Left colon (tissue), 2 donors: ENCODE measurements around the gene PBX4. TPM values are rescaled to one million over a fixed set of nuclear protein-coding genes. Genes with fewer than 3 reads are reported as not detected.
A peak's percentile ranks its signal among the peaks of the same experiment; 100 is the strongest.

Experiments
- ATAC-seq: fragments of 200-7000 bp; cut with Tn5 transposase; one replicate; pipeline ENCODE4 v1.9.1; 2020; ENCODE audit warnings: mild to moderate bottlenecking, moderate library complexity
- DNase-seq, 2 donors: peaks; one replicate each; pipeline ENCODE4 v3.0.0-alpha.2; 2020
- intact Hi-C, 2 donors: fragments of 100-400 bp; cut with DNase I in 1 of 2; cut with micrococcal nuclease in 1 of 2; formaldehyde crosslinking; loops; one replicate each; pipeline versions ENCODE4 v1.11.2 to v1.14.0; 2022; cut with DNase I, micrococcal nuclease
- total RNA-seq, 2 donors: library from RNA; stranded (reverse); fragmentation: NEBNext Ultra II Directional; extraction: Animal tissue kit (Norgen Biotek cat#: 25700); gene quantifications; one replicate each; pipeline ENCODE4 v1.2.1, GENCODE V29; 2021
- donor health status: DM: no; HTN: no; CAD: no.
- donor health status: DM: yes; HTN: yes; CAD: no.

The PBX4 gene
- total RNA-seq, 2 donors from 2014 or later, result 2.5 to 2.9 TPM

DNA sequence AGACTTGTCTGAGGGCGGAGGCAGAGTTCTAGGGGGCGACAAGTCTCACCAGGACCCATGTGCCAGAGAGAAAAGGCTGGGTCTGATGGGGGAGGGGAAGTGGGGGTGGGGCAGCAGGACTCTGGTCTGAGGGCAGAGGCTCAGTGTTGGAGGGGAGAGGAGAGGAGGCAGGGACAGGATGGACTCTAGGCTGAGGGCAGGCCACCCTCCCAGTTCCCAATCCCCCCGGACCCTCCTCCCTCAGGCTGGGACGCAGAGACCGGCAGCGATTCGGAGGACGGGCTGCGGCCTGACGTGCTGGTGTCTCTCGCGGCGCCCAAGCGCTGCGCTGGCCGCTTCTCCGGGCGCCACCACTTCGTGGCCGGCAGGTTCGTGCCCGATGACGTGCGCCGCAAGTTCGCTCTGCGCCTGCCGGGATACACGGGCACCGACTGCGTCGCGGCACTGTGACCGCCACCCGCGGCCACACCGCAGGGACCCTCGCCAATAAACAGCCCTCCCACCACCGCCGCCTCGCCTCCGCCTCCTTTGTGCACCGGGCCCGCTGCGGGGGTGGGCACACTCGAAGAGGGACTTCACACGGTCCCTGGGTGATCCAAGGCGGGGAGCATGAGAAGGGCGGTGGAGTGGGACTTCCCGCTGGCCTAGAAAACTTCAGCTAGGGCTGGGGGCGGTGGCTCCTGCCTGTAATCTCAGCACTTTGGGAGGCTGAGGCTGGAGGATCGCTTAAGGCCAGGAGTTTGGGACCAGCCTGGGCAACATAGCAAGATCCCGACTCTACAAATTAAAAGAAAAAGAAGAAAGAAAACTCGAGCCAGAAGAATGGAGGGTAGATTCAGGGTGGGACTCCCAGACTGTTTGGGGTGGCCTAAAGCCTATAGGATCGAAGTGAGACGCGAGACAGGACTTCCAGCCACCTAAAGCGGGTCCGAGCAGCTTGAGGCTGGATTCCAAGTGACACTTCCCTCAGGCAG is 81.1 kb downstream of the PBX4 start:
- peak; percentile 34 for ATAC-seq
- intact Hi-C loops, result loop anchor here (5.0 to 10.0 kb wide), 2 partner anchors 105 to 417 kb away; partner anchors contain the start of gene GMIP (in 1 of the 2)
- no peak for DNase-seq

DNA sequence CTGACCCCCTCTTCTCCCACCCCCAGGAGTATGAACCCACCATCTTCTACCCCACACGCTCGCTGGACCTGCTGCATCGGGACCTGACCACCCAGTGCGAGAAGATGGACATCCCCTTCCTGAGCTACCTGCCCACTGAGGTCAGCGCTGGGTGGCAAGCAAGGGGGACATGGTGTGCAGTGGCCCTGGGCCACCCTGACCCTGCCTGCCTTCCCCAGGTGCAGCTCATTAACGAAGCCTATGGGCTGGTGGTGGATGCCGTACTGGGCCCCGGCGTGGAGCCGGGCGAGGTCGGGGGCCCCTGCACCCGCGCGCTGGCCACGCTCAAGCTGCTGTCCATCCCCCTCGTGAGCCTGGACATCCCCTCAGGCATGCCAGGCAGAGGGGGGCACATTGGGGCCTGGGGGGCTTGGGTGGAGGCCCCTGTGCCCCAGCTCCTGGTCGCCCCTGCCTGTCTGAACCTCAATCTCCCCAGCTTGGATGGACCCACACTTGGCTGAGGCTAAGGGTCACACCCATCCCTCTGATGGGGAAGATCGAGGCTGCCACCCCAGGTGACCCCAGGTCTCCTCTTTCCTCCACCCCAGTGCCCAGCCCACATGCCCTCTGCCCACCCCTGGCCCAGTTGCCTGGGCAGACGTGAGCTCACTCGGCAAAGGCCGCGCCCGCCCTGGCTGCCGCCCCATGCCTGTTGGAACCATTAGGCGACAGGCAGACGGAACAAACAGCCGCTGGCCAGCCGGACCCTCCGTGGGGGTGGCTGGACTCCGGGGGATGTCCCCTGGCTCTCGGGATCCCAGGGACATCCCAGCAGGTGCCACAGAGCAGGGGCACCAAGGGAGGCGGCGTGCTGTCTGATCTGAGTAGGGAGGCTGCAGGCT is 82.9 kb downstream of the PBX4 start:
- no peak for DNase-seq
- ATAC-seq, result no peak
- intact Hi-C loops, result loop anchor here (5.0 to 10.0 kb wide), 2 partner anchors 107 to 419 kb away; partner anchors contain the start of gene GMIP (in 1 of the 2)

DNA sequence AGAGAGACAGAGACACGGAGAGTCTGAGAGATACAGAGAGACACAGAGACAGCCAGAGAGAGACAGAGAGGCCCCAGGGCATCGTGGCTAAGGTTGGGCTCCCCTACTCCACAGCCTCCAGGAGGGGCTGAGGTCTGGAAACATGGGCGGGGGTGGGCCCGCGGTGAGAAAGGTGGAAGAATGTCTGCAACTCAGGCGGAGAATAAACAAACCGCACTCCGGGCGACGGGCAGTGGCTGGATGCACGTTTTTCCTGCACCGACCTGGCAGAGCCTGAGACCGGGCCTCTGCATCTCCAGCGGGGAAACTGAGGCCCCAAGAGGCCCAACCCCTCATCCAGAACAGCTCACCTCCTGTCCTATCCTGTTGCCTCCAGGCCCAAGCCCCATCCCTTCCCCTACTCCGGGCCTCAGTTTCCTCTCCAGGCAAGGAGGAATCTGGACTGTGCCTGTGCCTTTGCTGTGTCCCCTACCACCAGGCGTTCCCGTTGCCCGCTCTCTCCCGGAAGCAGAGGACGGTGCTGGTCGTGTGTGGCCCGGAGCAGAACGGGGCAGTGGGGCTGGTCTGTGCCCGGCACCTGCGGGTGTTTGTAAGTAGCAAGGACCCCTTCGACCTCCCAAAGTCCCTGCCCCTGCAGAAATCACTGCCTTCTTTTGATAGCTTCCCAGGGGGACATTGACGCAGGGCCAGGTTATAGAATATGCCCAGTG is 83.8 kb downstream of the PBX4 start:
- DNase-seq (no peak), ATAC-seq (no peak)
- intact Hi-C loops, result loop anchor here (5.0 to 10.0 kb wide), 2 partner anchors 108 to 420 kb away; partner anchors contain the start of gene GMIP (in 1 of the 2)

DNA sequence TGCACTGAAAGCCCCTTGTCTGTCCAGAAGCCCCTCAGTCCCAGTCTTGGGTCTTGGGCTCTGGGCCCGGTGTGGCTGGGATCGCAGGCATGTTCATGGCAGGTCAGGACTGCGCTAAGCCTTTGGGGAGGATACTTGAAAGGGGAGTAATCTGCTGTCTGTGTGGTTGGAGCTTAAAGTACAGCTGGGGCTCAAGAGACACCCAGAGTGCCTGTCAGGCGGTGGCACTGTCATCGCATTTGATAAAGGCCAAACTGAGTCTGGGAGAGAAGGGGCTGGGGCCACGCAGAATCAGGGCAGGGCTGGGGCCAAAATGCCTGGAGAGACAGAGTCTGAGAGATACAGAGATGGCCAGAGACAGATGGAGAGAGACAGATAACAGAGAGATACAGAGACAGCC is 84.6 kb downstream of the PBX4 start:
- intact Hi-C loops, result loop anchor here in 1 of 2 donors (10.0 kb wide), 1 partner anchor 421 kb away; no protein-coding TSS in a partner anchor
- ATAC-seq (no peak), DNase-seq (no peak)

DNA sequence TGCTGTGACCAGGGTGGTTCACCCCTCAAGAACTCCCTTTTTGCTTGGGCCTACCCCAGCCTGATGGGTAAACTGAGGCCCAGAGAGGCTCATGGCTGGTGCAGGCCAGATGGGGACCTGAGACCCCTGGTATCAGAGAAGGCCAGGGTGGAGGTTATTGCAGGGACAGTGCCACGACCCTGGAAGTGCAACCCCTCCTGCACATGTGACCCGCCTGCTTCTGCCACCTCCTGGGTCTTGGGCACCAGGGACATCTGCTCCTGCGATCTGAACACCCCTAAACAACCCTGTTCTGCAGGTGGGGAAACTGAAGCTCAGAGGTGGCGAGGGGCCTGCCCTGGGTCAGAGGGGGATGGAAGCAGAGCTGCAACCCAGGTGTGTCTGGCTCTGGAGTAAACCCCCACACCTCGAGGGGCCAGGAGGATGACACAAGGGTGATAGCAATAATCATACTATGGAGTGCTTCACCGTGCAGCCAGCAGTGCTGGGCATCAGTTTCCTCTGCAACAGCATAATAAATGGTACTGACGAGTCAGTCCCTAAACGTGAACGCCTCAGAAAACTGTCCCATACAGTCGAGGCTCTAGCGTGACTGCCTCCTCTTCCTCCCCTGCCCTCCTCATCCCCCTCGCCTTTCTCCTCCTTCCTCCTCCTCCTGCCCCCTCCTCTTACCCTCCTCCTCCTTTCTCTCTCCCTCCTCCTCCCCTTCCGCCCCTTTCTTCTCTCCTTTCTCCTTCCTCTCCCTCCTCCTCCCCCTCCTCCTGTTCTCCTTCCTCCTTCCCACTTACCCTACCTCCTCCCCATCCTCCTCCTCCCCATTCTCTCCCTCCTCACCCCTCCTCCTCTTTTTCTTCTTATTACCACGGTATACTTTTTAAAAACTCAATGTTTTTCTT is 85.4 kb downstream of the PBX4 start:
- no peak for DNase-seq
- no peak for ATAC-seq
- intact Hi-C loops, result loop anchor here in 1 of 2 donors (10.0 kb wide), 1 partner anchor 422 kb away; no protein-coding TSS in a partner anchor

DNA sequence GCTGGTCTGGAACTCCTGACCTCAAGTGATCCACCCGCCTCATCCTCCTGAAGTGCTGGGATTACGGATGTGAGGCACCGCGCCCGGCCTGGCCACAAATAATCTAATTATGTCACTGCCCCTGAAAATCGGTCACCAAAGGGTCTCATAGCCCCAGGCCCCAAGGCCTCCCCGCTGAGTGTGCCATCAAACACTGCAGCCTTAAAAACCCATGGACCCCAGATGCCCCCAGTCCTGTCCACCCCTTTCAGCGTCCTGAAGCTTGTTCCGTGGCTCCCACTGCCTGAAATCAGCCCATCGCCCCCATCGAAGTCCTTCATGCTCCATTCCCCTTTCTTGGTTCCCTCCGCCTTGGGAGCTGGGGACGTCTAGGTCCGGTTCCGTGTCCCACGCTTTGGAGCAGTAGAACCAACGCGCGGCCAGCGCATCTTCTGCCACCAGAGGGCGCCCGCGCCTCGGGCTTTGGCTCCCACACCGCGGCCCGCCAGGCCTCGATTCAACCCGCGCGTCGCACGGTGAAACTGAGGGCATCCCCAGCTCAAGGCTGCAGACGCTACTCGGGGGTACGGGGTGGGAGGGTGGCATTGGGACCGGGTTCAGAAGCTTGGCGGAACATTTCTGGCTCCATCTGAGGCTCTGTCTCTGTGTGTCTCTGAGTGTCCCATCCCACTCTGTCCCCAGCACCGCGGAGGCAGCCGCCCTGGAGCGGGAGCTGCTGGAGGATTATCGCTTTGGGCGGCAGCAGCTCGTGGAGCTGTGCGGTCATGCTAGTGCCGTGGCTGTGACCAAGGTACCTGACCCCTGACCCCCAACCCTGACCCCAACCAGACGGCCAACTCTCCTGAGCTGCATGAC is 86.3 kb downstream of the PBX4 start:
- peak; percentile 72 for ATAC-seq
- intact Hi-C loops, result loop anchor here in 1 of 2 donors (10.0 kb wide), 1 partner anchor 423 kb away; no protein-coding TSS in a partner anchor
- peak; percentile 51 to 91 for DNase-seq

DNA sequence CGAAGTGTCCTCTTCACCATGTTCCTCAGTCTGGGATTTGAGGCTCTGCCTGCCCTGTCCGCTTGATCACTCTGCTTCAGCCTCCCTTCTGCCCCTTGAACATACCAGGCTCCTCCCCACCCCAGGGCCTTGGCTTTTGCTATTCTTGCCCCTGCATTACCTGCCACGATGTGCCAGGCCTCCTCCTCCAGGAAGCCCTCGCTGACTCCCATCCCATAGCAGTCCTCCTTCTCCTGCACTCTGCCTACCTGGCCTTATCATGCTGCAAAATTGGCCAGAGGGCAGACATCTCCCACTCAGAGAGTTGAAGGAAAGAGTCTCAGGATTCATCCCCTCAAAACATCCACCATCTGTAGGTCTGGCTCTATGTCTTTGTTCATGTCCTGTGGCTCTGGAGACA is 87.6 kb downstream of the PBX4 start:
- intact Hi-C loops, result loop anchor here in 1 of 2 donors (10.0 kb wide), 1 partner anchor 424 kb away; no protein-coding TSS in a partner anchor
- DNase-seq, result no peak
- ATAC-seq, result no peak

DNA sequence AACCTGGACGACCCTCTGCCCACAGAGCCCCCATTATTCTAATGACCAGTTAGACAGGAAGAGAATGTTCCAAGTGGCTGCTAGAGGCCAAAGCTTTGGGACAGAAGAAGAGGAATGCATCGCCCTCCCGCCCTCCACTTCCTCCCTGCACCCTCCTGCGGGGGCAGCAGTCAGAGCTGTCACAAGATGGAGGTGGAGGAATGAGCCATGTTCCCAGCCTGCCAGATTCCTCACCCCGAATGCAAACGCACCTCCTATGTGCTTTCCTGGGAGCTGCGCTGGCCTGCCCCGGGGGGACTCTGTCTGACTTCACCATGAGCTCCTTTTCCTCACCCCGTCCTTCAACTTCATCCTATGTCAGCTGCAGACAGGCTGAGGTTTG is 88.1 kb downstream of the PBX4 start:
- DNase-seq, result no peak
- intact Hi-C loops, result loop anchor here in 1 of 2 donors (10.0 kb wide), 1 partner anchor 424 kb away; no protein-coding TSS in a partner anchor
- no peak for ATAC-seq

DNA sequence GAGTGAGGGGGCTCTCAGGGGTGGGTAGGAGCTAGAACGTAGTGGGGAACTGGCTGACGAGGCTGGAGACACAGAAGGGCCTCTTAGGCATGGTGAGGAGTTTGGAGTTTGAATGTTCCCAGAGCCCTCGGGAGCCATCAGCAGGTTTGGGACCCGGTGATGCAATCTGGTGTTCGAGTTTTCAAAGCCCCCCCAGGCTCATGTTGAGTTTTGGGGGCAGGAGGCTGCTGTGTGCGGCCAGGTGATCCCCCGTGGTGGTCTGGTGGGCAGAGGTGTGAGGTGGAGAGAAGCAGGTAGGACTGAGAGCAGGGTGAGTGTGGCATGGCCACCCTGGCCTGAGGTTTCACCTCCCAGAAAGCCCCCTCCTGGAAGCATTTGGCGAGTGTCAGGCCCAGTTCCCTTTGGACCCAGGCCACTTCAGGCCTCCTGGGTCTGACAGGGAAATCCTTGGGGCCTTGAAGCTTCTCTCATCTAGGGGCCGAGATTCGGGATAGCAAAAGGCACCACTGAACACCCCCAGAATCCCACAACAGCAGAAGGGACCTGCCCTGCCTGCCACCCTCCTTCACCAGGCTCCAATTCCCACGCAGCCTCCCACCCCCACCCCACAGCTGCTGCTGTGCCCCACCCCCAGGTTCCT is 88.6 kb downstream of the PBX4 start:
- DNase-seq (no peak), ATAC-seq (no peak)
- intact Hi-C loops, result loop anchor here in 1 of 2 donors (5.0 to 10.0 kb wide), 2 partner anchors 112 to 425 kb away; partner anchors contain the start of gene GMIP

DNA sequence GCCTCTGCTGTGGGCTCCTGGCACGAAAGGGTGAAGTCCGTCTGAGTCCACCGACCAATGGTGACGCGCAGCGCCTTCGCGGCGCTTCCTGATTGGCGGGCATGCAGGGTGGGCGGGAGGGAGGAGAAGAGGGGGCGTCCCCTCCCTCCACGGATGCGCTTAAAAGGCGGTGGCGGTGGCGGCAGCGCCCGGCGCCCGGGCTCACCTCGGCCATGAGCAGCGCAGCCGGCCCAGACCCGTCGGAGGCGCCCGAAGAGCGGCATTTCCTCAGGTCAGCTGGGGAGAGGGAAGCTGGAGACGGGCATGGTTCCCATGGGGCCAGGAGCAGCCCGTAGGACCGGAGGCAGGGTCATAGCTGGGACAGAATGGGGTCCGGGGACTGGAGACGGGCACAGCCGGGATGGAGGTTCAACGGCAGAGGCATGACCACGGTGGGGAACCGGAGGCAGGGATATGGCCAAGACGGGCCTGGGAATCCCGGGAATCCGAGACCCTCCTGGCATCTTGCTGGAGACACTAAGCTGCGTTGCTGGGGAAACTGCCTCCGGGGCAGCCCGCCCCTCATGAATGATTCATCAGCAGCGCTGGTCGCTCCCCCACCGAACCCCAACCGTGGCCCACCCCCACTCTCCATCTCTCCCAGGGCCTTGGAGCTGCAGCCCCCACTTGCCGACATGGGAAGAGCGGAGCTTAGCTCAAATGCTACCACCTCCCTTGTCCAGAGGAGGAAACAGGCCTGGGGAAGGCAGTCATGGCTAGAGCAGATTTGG is 89.6 kb downstream of the PBX4 start, which contains the start of gene YJEFN3:
YJEFN3 (plus strand) TSS at position 191 of the 770 bp plus-strand sequence; CDS start at position 213, 22 bp downstream.
- intact Hi-C loops, result loop anchor here in 1 of 2 donors (5.0 kb wide), 1 partner anchor 113 kb away; the partner anchor contains the start of gene GMIP
- DNase-seq (no peak), ATAC-seq (no peak)

DNA sequence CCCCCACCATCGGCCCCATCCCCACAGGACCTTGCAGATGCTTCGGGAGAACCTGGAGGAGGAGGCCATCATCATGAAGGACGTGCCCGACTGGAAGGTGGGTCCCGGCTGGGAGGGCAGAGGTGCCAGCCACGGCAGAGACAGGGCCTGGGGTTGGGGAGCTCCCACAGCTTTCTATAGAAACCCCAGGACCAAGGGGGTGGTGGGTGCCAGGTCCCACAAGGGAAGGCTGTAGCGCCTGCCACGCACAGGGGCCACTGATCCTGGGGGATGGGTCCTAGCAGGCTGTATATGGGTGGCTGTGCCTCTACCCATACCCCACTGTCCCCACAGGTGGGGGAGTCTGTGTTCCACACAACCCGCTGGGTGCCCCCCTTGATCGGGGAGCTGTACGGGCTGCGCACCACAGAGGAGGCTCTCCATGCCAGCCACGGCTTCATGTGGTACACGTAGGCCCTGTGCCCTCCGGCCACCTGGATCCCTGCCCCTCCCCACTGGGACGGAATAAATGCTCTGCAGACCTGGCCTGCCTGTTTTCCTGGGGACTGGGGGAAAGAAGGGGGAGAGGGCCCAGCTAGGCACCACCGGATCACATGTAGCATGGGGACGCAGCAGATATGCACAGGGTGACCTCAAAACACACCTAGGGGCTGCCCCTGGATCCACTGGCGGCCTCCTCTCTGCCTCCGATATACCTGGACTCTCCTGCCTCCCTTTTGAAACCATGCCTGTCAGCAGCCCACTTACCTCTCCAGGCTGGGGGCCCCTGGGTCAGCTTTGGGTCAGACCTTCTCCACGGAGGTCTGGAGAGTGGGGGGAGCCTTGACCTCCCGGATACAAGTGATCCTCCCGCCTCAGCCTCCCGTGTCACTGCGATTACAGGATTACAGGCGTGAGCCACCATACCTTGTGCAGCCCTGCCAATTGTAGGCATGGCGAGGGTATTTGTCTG is 90.5 kb downstream of the PBX4 start:
- ATAC-seq, result no peak

DNA sequence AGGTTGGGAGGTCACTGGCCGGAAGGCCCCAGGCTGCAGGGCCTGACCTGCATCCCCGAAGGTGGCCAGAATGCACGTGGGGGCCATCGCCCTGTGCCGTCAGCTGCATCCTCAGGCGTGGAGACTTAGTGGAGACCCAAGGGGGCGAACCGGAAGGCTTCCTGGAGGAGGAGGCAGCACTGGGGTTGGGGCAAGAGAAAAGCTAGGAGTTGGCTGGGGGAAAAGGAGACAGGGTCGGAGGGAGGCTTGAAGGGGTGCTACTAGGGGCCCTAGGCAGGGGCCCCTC is 91.2 kb downstream of the PBX4 start:
- no peak for DNase-seq
- no peak for ATAC-seq
- intact Hi-C loops, result loop anchor here in 1 of 2 donors (5.0 kb wide), 1 partner anchor 115 kb away; the partner anchor contains the start of gene GMIP

More for the DNA sequence above, 90.5 kb downstream of the PBX4 start:
- intact Hi-C loops, result loop anchor here in 1 of 2 donors (5.0 kb wide), 1 partner anchor 114 kb away; the partner anchor contains the start of gene GMIP
- no peak for DNase-seq

DNA sequence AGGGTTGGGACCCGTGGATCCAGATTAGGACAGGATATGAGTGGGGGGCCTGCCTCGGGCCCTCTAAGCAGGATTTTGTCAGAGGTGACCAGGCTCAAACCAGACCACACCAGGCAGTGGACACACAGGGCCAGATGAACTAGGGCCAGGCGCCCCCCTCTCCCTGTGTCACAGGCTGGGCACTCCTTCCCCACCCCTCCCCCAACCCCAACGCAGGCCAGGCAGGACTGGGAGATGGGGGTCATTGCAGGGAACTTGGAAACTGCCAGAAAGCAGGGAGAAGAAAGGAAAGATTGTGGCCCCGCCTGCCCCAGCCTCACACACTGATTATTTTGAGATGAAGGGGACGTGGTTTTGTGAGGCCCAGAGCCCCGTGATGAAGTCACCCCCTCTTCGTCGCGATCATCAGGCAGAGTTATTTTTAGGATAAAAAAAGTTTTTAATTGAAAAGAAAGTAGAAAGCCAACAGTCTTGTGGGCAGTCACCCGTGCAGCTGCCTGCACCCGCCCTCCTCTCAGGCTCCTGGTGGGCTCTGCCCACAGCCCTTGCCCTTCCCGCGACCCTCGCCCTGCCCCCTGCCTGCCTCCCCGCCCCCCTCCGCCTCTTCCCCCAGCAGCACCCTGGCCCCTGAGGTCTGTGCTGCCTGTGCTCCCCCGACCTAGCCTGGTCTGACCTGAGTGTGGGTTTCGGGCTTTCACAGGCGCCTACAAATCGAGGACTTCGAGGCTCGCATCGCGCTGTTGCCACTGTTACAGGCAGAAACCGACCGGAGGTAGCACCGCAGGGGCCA is 91.7 kb downstream of the PBX4 start:
- ATAC-seq, result no peak
- intact Hi-C loops, result loop anchor here in 1 of 2 donors (5.0 kb wide), 1 partner anchor 116 kb away; the partner anchor contains the start of gene GMIP

More for the DNA sequence above, 91.7 kb downstream of the PBX4 start:
- DNase-seq, result no peak
